Breast epithelium (tissue), 4 donors: ENCODE data around the gene KHDC4. TPM values are rescaled to one million over a fixed set of nuclear protein-coding genes. Genes with fewer than 3 reads are reported as not detected.

ENCODE experiments used
- DNase-seq, 2 donors: peaks; one replicate each; pipeline ENCODE4 v3.0.0-alpha.2; 2019; ENCODE audit warnings: low spot score in 2 of 2
- H3K27ac ChIP-seq, 2 donors: fragments of 200-600 bp; sonication (generic) in 1 of 2; one replicate each; pipeline ENCODE4 v1.5.1; 2016 to 2019; ENCODE audit warnings: mild to moderate bottlenecking in 1 of 2
- H3K27me3 ChIP-seq, 2 donors: fragments of 200-600 bp; sonication (generic) in 1 of 2; one replicate each; pipeline versions ENCODE4 v1.5.1 to v1.6.0; 2017 to 2019; ENCODE audit warnings: control low read depth in 1 of 2, mild to moderate bottlenecking in 1 of 2
- H3K36me3 ChIP-seq: fragments of 200-600 bp; one replicate; pipeline ENCODE4 v1.5.1; 2019
- H3K4me1 ChIP-seq, 2 donors: fragments of 200-600 bp; sonication (generic); one replicate each; pipeline ENCODE4 v1.5.1; 2016 to 2019; ENCODE audit warnings: control low read depth in 1 of 2
- H3K4me3 ChIP-seq, 3 donors: fragments of 200-600 bp; sonication (generic); 1 replicate in 2 of 3; 2 replicates in 1 of 3; pipeline ENCODE4 v1.5.1; 2016 to 2019; ENCODE audit warnings: mild to moderate bottlenecking in 3 of 3, moderate library complexity in 2 of 3
- H3K9me3 ChIP-seq, 2 donors: fragments of 200-600 bp; sonication (generic) in 1 of 2; one replicate each; pipeline ENCODE4 v1.5.1; 2016 to 2019; ENCODE audit warnings: control low read depth in 1 of 2
- CTCF ChIP-seq, 3 donors: fragments of 450-650 bp; IDR thresholded peaks; one replicate each; pipeline ENCODE4 v1.5.1; 2016 to 2017; ENCODE audit warnings: antibody characterized with exemption in 3 of 3, mild to moderate bottlenecking in 3 of 3, moderate library complexity in 3 of 3
- POLR2A ChIP-seq: fragments of 450-650 bp; IDR thresholded peaks from one replicate; pipeline ENCODE4 v1.6.1; 2016; ENCODE audit warnings: antibody characterized with exemption, mild to moderate bottlenecking, moderate library complexity
- POLR2AphosphoS5 ChIP-seq, 3 donors: sonication (generic); formaldehyde crosslinking; IDR thresholded peaks; one replicate each; pipeline ENCODE4 v1.6.1; 2017; ENCODE audit warnings: antibody characterized with exemption in 3 of 3
- intact Hi-C: fragments of 100-400 bp; cut with DNase I; formaldehyde crosslinking; loops from one replicate; pipeline ENCODE4 v1.15.1; 2023; ENCODE audit warnings: low total_unique reads
- total RNA-seq, 3 donors: library from RNA; depleted of rRNA; stranded (reverse); fragments of >200 nt; gene quantifications; one replicate each; pipeline ENCODE4 v1.1.0, GENCODE V29; 2016

The KHDC4 gene
- total RNA-seq, 3 donors from 2014 or later = 52.0 to 81.5 (median 64.2) TPM

GRCh38 chr1:155889566-155889965 is 44.6 kb downstream of the KHDC4 start:
- Histone ChIP-seq H3K4me1 (peaks cover 0 to 3% of the 10 kb centered on the region in 2 donors), H3K36me3 (no peaks in the 10 kb centered on the region), H3K27me3 (no peaks in the 10 kb centered on the region), H3K27ac (no peak overlapping the region), H3K9me3 (no peaks in the 10 kb centered on the region), H3K4me3 (no peak overlapping the region)
- intact Hi-C loops = no loop called here
- no peak for DNase-seq
- no peak for TF ChIP-seq CTCF (IDR thresholded peaks at IDR 0.05)
- TF ChIP-seq POLR2A = no peak
- TF ChIP-seq POLR2AphosphoS5 (IDR thresholded peaks at IDR 0.05) = no peak

GRCh38 chr1:155888481-155888880 is 45.7 kb downstream of the KHDC4 start:
- no peak for DNase-seq
- Histone ChIP-seq H3K27me3 (no peaks in the 10 kb centered on the region), H3K27ac (no peak overlapping the region), H3K36me3 (no peaks in the 10 kb centered on the region), H3K9me3 (no peaks in the 10 kb centered on the region), H3K4me3 (no peak overlapping the region), H3K4me1 (peaks cover 0 to 6% of the 10 kb centered on the region in 2 donors)
- TF ChIP-seq CTCF (IDR thresholded peaks at IDR 0.05) (no peak), POLR2A (no peak), POLR2AphosphoS5 (IDR thresholded peaks at IDR 0.05) (no peak)
- intact Hi-C loops = no loop called here

GRCh38 chr1:155884982-155885381 is 49.2 kb downstream of the KHDC4 start:
- TF ChIP-seq POLR2AphosphoS5 (IDR thresholded peaks at IDR 0.05) (no peak), POLR2A (no peak)
- Histone ChIP-seq H3K27me3 (no peaks in the 10 kb centered on the region), H3K36me3 (no peaks in the 10 kb centered on the region), H3K4me3 (no peak overlapping the region), H3K4me1 (peaks cover 0 to 6% of the 10 kb centered on the region in 2 donors), H3K9me3 (no peaks in the 10 kb centered on the region), H3K27ac (no peak overlapping the region)
- intact Hi-C loops = no loop called here
- DNase-seq = no peak

- Histone ChIP-seq H3K27me3 (no peaks in the 10 kb centered on the region), H3K4me3 (no peak overlapping the region), H3K36me3 (no peaks in the 10 kb centered on the region), H3K9me3 (no peaks in the 10 kb centered on the region), H3K4me1 (peaks cover 0 to 6% of the 10 kb centered on the region in 2 donors), H3K27ac (peak overlapping the region; percentile 7 to 35)
- intact Hi-C loops = no loop called here
- TF ChIP-seq POLR2A (no peak), CTCF (IDR thresholded peaks at IDR 0.05) (no peak), POLR2AphosphoS5 (IDR thresholded peaks at IDR 0.05) (no peak)
- no peak for DNase-seq
These were observed 49.9 kb downstream of the KHDC4 start for GRCh38 chr1:155884031-155884960.

- DNase-seq = no peak
- no peaks in the 10 kb centered on the region for H3K27me3 ChIP-seq
- H3K27ac ChIP-seq = no peak overlapping the region
- TF ChIP-seq POLR2AphosphoS5 (IDR thresholded peaks at IDR 0.05) = no peak
- no peak for TF ChIP-seq CTCF (IDR thresholded peaks at IDR 0.05)
- TF ChIP-seq POLR2A = no peak
- no peaks in the 10 kb centered on the region for H3K9me3 ChIP-seq
- no peak overlapping the region for H3K4me3 ChIP-seq
- intact Hi-C loops = no loop called here
- H3K4me1 ChIP-seq = peaks cover 0 to 6% of the 10 kb centered on the region in 2 donors
- no peaks in the 10 kb centered on the region for H3K36me3 ChIP-seq
These were observed 51.4 kb downstream of the KHDC4 start for GRCh38 chr1:155882766-155883165.
